ENCODE results near the gene SSR3. TPM values are rescaled to one million over a fixed set of nuclear protein-coding genes. Genes with fewer than 3 reads are reported as not detected.

The SSR3 gene
- total and polyA plus RNA-seq, 2 donors (not counting 3 experiments of a cell fraction or from before 2014, with no cell fraction given): 155 to 355 TPM

- H3K79me2 ChIP-seq (ENCODE audit: control insufficient read depth, insufficient read depth, low read length): no peaks in the 10 kb centered on the region
- TF ChIP-seq EZH2 (IDR thresholded peaks at IDR 0.05; ENCODE audit: borderline replicate concordance, low read depth, low read length, severe bottlenecking): no peak
- TF ChIP-seq POLR2A (IDR thresholded peaks at IDR 0.05; ENCODE audit: low read depth, low read length): no peak
- no peak for TF ChIP-seq JUN (IDR thresholded peaks at IDR 0.05; ENCODE audit: borderline replicate concordance, insufficient read depth, insufficient read length, low read depth)
- no peak for TF ChIP-seq CTCF (IDR thresholded peaks at IDR 0.05; ENCODE audit: extremely low read depth in 1 of 2, insufficient read depth in 1 of 2, low read depth in 1 of 2, low read length in 2 of 2)
- no peak for TF ChIP-seq MAX (IDR thresholded peaks at IDR 0.05; ENCODE audit: insufficient read depth, insufficient read length)
- TF ChIP-seq MYC (IDR thresholded peaks at IDR 0.05; ENCODE audit: low read depth, low read length): no peak
- TF ChIP-seq FOS (IDR thresholded peaks at IDR 0.05; ENCODE audit: borderline replicate concordance, insufficient read depth, low read length): no peak
- no peak for TF ChIP-seq POLR2AphosphoS5 (IDR thresholded peaks at IDR 0.05; ENCODE audit: insufficient read depth, low read depth, low read length)
- no peak for TF ChIP-seq GATA2 (IDR thresholded peaks at IDR 0.05; ENCODE audit: insufficient read depth, insufficient read length, low read depth, low read length)
- no peak overlapping the region for H2AFZ ChIP-seq (ENCODE audit: low read depth, low read length)
- no peaks in the 10 kb centered on the region for H3K9me1 ChIP-seq (replicated peaks; ENCODE audit: control insufficient read depth, extremely low read depth, insufficient read depth, low read length)
- DNase-seq (ENCODE audit: low read depth, low spot score) (no peak), FAIRE-seq (no peak)
- no peaks in the 10 kb centered on the region for H3K27me3 ChIP-seq (ENCODE audit: control insufficient read depth in 2 of 2, insufficient read depth in 2 of 2, low read length in 2 of 2)
- CTCF ChIA-PET: no interaction called here
- intact Hi-C loops (cut with micrococcal nuclease) (no loop called here), dilution Hi-C loops (cut with MboI; ENCODE audit: extremely low pct_ligation_motif_present, low sequenced_read_pairs) (no loop called here)
- H3K4me3 ChIP-seq (replicated peaks in 1 of 3; ENCODE audit: insufficient read depth in 1 of 3, low read depth in 1 of 3, low read length in 3 of 3): no peak overlapping the region
- no peaks in the 10 kb centered on the region for H3K36me3 ChIP-seq (ENCODE audit: control insufficient read depth in 2 of 2, extremely low read depth in 1 of 2, insufficient read depth in 2 of 2, low read length in 2 of 2)
- no peak overlapping the region for H3K9ac ChIP-seq (replicated peaks; ENCODE audit: extremely low read depth, insufficient read depth, low read length)
- no peak overlapping the region for H3K4me2 ChIP-seq (ENCODE audit: insufficient read depth, low read length)
- H3K27ac ChIP-seq (ENCODE audit: insufficient read depth, low read depth, low read length): no peak overlapping the region
- POLR2A ChIA-PET: no interaction called here
- H3K4me1 ChIP-seq (ENCODE audit: control insufficient read depth, extremely low read depth, insufficient read depth, low read length): no peaks in the 10 kb centered on the region
- BruUV-seq (replicated peaks): no TSS peak
- no peaks in the 10 kb centered on the region for H3K9me3 ChIP-seq (replicated peaks; ENCODE audit: control insufficient read depth, insufficient read depth, low read length)
- no peaks in the 10 kb centered on the region for H4K20me1 ChIP-seq (replicated peaks; ENCODE audit: control insufficient read depth, extremely low read depth, insufficient read depth, low read length)
Measured at GRCh38 chr3:156582532-156583183, 27.7 kb upstream of the SSR3 start.
